ENCODE results near the gene TNIP1.

DNA sequence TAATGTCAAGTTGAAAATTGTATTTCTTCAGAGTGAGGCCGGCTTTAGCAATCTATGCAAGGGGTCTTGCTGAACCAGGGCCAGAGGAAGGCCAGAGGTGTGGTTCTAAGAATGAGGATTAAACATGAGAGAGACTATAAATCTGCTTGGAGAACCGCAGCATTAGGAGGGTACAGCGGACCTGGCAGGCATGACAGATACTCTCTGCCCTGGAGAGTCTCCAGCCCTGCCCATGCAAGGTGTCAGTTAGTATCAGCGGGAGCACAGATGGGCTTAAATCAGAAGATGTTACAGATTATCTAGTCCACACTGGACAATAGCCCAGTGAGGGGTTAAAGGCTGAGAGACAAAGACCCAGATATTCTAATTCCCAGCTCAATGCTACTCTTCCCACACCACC, 71.9 kb downstream of the TNIP1 start:
- no peak for TF ChIP-seq EP300 (IDR thresholded peaks at IDR 0.05; ENCODE audit: borderline replicate concordance in 1 of 2, low read depth in 1 of 2, low read length in 1 of 2)
- TF ChIP-seq USF1 (IDR thresholded peaks at IDR 0.05; ENCODE audit: borderline replicate concordance, low read depth) = no peak
- no peak for TF ChIP-seq FOXJ3 (CRISPR knock-in tag; IDR thresholded peaks at IDR 0.05)
- no peak for TF ChIP-seq SMC3 (IDR thresholded peaks at IDR 0.05; ENCODE audit: low read depth, low read length)
- no peak for TF ChIP-seq MXI1 (IDR thresholded peaks at IDR 0.05; ENCODE audit: low read depth, low read length)
- TF ChIP-seq, protein P1, sequence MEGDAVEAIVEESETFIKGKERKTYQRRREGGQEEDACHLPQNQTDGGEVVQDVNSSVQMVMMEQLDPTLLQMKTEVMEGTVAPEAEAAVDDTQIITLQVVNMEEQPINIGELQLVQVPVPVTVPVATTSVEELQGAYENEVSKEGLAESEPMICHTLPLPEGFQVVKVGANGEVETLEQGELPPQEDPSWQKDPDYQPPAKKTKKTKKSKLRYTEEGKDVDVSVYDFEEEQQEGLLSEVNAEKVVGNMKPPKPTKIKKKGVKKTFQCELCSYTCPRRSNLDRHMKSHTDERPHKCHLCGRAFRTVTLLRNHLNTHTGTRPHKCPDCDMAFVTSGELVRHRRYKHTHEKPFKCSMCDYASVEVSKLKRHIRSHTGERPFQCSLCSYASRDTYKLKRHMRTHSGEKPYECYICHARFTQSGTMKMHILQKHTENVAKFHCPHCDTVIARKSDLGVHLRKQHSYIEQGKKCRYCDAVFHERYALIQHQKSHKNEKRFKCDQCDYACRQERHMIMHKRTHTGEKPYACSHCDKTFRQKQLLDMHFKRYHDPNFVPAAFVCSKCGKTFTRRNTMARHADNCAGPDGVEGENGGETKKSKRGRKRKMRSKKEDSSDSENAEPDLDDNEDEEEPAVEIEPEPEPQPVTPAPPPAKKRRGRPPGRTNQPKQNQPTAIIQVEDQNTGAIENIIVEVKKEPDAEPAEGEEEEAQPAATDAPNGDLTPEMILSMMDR (IDR thresholded peaks at IDR 0.05) = no peak
- no peak for TF ChIP-seq RFX5 (IDR thresholded peaks at IDR 0.05; ENCODE audit: low read length)
- no peak for TF ChIP-seq JUND (IDR thresholded peaks at IDR 0.05)
- TF ChIP-seq FOSL2 (IDR thresholded peaks at IDR 0.05; ENCODE audit: borderline replicate concordance, low read depth) = no peak
- TF ChIP-seq, protein P2, sequence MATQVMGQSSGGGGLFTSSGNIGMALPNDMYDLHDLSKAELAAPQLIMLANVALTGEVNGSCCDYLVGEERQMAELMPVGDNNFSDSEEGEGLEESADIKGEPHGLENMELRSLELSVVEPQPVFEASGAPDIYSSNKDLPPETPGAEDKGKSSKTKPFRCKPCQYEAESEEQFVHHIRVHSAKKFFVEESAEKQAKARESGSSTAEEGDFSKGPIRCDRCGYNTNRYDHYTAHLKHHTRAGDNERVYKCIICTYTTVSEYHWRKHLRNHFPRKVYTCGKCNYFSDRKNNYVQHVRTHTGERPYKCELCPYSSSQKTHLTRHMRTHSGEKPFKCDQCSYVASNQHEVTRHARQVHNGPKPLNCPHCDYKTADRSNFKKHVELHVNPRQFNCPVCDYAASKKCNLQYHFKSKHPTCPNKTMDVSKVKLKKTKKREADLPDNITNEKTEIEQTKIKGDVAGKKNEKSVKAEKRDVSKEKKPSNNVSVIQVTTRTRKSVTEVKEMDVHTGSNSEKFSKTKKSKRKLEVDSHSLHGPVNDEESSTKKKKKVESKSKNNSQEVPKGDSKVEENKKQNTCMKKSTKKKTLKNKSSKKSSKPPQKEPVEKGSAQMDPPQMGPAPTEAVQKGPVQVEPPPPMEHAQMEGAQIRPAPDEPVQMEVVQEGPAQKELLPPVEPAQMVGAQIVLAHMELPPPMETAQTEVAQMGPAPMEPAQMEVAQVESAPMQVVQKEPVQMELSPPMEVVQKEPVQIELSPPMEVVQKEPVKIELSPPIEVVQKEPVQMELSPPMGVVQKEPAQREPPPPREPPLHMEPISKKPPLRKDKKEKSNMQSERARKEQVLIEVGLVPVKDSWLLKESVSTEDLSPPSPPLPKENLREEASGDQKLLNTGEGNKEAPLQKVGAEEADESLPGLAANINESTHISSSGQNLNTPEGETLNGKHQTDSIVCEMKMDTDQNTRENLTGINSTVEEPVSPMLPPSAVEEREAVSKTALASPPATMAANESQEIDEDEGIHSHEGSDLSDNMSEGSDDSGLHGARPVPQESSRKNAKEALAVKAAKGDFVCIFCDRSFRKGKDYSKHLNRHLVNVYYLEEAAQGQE (IDR thresholded peaks at IDR 0.05; ENCODE audit: low read depth, low read length) = no peak
- TF ChIP-seq EZH2phosphoT487 (IDR thresholded peaks at IDR 0.05; ENCODE audit: borderline replicate concordance, low read depth) = no peak
- TF ChIP-seq USF2 (IDR thresholded peaks at IDR 0.05; ENCODE audit: borderline replicate concordance, low read depth, low read length) = no peak
- TF ChIP-seq GABPA (IDR thresholded peaks at IDR 0.05; ENCODE audit: low read depth) = no peak

Measured in SK-N-SH (cell line).